ENCODE measurements around the gene PNMA6E.

The PNMA6E gene

DNA sequence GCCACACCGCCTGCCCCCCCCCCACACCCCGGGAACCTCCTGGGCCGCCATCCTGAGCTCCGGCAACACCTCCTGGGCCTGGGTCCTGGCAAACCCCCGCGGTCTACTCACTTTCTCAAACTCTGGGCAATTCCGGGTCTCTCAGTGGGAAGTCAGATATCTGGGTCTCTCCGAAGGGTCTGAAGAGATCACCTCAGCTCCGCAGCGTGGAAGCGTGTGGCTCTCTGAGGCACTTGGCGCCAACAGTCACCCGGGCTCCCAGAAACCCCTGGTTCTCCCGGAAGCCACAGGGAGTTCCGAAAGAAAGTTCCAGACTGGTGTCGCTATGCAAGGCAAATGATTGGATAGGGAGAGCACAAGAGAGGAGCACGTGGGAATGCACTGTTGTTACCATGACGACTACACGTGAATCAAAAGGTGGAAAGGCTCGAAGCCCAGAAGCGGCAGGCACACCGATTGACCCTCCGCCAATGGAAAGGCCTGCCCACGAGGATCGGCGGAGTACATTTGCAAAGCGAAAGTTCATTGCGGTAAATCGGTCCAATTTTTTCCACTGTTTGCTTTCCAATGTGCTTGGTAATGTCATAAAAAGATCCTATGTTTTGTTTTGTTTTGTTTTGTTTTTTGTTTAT lies at the start of gene PNMA6E:
Gene PNMA6E (minus strand): TSS at position 218 of the 632 bp plus-strand sequence. CDS start 2,501 bp downstream, outside the sequence.
- DNase-seq (ENCODE audit: low read depth) = no peak

DNA sequence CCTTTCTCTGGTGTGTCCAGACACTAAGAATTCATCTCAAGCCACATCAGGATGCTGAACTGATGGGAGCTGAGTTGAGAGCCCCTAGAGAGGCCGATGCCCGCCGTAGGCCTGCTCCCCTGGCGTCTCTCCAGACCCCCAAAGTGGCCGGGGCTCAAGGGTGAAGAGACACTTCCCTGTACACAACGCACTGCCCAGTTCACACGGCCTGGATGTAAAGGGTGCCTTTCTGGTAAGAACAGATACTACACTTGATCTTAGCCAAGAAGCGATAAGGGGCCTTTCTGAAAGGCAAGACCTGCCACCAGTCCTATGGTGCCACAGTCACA lies 49.8 kb upstream of the PNMA6E start:
- no peak for DNase-seq (ENCODE audit: low read depth)

DNA sequence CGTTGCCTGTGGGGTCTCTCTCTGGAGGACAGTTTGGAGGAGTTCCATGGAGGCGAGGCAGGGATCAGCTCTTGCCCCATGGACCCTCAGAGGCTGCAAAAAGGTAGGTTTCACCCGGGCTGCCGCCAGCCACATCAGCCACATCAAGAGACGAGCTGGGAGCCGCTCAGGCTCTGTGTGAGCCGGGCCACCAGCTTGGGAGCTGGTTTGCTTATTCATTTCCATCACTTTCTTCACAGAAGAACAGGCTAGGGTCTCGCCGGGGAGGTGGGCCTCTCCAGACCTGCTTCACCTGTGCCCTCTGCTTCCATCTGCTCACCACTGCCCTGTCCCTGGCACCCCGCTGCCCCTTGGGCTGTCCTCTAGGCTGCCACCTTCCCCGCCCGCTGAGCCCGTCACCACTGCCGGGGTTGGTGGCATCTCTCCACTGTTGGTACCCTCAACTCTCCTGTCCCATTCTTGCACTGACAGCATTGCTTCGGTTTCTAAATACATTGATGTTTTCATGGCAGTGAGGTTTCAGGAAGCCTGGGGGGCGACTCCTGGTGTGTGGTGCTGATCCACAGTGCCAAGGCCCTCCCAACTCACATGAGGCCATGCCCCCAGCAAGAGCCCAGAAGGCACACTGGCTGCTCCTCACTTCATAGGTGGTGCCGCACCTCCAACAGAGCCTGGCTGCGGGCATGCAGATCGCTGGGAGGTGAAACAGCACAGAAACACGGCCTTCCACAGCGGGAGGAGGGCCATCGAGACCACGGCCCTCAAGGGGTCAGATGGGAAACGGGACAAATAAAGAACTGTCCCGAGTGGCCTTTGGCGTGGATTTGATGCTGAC lies 49.2 kb upstream of the PNMA6E start:
- no peak for DNase-seq (ENCODE audit: low read depth)

DNA sequence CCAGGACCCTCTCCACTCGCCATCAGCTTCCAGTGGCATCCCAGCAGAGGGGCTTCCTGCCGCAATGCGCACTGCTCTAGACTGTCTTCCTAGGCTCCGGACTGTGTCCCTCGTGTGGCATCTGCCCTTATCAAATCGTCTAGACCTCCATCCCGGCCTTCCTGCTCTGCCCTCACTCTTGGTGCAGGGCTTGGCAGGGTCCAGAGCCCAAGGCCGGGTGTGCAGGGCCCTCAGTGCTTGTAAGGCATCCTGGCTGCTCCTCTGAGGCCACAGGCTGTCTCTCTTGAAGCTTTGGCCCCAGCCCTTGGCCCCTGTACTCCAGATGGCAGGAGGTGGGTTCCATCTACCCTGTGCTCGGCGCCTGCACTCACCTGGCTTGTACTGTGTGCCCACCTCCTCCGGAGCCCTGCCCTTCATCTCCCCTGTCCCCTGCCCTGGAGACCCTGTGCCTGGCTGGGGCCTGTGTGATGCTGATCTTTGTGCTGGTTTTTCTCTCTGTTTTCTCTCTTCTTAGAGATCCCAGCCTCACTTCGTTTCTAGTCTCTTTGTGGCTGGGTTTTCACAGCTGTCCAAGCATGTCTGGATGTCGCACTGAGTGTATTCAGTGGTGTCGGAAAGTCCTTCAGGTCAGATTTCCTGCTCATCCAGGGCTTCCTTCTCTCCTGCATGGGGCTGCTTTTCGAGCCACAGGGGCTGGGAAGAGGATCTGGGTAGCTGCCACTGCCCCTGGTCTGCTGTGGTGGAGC lies 48.4 kb upstream of the PNMA6E start:
- no peak for DNase-seq (ENCODE audit: low read depth)

DNA sequence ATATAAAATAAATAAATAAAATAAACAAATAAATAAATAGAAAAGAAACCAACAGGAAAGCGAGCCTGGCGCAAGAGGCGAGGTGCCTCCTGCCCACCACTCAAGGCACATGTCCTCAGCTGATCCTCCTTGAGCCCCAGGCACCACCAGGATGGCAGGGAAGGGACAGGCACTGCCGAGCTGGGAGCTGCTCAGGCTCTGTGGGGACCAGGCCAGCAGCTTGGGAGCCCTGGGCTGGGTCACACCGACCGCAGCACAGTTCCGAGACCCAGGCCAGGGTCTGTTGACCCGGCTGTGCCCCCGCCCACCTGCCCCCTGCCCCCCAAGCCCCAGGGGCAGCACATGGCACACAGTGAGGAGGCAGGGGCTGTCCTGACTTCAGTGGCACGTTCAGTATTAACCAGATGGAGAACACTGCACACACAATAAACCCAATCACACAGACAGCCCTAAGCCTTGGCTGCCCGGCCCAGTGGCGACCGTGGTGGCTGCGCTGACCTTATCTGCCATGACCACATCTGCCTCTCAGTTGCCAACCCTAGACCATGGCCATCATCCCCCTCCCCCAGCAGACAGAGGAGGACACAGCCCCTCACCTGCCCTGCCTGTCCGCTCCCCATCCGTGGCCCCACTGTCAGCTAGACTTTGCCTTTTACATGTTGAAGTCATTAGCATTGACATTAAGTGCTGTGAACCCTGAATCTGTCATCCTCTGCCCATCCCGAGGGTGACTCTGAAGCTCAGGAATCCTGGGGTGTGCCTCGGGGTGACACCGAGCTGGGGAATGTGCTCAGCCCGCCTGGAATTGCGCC lies 47.6 kb upstream of the PNMA6E start:
- no peak for DNase-seq (ENCODE audit: low read depth)

DNA sequence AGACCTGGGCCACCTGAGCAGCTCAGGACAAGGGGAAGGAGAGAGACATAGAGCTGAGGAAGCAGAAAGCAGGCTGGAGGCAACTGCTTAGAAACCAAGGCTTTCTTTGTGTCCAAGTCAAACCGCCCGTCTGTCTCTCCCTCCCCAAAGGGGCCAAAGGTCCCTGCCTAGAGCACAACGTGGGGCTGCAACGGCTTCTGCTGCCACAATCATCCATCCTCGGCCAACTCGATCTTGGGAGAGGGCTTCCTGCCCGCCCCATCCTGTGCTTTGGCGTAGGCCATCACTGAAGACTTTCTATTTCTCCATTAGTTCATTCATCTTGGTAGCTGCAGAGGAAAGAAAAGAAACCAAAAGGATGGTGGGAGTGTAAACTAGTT lies 46.4 kb upstream of the PNMA6E start:
- DNase-seq (ENCODE audit: low read depth) = no peak

DNA sequence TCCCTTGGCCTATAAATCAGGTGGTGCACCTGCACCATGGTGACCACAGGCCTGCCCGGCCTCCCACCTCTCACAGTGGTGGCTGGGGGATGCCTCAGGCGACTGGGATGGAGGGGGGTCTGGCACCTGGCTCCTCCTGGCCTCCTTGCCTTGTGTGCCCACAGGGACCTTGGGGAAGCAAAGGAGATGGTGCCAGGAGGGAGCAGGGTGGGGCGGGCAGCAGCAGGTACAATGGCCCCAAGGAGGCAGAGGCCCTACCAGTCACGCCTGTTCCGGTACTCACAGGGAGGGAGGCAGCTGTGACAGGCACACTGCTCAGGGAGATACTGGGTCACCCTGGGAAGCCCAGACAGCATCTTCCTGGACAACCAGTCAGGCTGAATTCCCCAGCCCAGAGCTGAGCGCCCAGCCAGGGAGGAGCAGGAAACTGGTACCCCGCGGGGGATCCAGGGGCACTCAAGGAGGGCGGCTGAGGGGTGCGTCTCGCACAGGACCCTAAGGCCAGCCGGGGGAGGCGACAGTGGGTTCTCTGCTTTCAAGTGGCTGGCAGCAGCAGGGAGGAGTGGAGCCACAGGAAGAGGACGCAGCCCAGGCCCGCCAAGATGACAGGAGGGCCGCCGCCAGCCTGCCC lies 45.9 kb upstream of the PNMA6E start:
- no peak for DNase-seq (ENCODE audit: low read depth)

DNA sequence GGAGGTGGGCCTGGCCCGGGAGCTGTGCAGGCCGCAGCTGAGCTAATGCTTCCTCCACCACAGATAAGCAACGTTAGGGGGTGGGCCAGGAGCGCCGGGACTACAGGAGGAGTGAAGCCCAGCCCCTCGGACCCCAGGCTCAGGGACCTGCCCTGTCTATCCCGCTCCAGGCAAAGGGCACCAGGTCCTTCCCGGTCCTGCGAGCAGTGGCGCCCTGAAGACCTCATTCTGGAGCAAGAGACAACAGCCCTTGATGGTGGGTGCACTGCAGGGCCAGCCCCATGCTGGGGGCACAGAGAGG lies 45.4 kb upstream of the PNMA6E start:
- DNase-seq (ENCODE audit: low read depth) = no peak

DNA sequence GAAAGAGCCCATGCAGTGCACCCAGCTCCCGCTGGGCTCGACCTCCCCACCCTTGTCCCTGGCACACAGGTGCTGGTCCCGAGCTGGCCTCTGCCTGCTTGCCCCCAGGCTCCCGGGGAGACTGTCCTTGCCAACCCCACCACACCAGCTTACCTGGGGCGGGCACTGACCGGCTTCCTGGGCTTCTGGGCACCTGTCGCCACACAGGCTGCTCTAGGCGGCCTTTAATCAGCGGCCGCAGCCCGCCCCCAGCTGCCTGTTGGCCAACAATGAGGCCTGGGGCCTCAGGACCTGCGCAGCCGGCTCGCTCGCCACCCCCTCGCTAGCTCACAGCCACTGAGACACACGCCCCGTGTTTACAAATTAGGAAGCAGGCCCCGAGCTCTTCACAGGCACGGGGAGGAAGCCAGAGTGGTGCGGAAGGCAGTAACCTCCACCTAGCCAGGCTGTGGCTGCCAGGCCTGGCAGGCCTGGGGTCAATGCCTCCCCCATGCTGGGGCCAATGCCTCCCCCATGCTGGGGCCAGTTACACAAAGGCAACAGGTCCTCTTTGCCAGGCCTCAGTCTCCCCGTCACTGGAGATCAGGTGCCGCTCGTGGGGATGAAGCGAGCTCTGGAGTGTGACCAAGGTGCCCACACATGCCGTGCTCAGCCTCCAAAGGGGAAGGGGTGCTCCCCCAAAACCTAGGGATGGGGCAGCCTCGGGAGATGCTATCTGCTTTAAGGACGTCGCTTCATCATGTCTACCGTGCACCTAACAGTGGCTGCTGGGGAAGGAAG lies 44.9 kb upstream of the PNMA6E start, which contains the start of gene TREX2:
Gene TREX2 (minus strand): TSS at position 201 of the 780 bp plus-strand sequence. CDS start 626 bp downstream, outside the sequence.
- no peak for DNase-seq (ENCODE audit: low read depth)

DNA sequence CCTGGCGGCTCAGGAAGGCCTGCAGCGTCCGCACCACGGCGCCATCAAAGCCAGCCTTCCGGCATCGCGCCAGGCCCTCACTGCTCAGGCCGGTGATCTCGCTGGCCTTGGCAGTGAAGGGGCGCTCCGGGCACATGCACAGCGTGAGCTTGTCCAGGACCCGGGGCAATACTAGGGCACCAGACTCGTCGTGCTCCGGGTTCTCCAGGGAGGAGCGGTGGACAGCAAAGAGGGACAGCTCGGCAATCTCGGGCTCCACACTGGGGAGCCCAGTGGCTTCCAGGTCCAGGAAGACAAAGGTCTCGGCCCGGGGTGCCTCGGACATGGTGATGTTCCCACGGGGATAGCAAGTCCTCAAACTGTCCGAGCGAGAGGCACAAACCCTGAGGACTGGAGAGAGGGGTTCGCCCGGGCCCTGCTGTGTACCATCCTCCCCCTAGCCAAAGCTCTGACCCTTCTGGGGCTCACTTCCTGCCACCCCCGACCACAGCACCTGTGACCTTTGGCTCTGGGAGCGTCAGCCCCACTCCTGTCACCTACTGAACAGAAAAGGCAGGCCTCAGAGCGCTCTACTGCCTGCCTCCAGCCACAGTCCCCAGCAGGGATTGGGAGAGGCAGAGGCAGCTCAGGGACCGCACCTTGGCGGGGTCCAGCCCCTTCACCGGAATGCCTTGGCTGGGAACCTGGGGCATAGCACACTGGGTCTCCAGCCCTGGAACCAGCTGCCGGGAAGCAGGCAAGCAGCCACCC lies 44.1 kb upstream of the PNMA6E start:
- no peak for DNase-seq (ENCODE audit: low read depth)

DNA sequence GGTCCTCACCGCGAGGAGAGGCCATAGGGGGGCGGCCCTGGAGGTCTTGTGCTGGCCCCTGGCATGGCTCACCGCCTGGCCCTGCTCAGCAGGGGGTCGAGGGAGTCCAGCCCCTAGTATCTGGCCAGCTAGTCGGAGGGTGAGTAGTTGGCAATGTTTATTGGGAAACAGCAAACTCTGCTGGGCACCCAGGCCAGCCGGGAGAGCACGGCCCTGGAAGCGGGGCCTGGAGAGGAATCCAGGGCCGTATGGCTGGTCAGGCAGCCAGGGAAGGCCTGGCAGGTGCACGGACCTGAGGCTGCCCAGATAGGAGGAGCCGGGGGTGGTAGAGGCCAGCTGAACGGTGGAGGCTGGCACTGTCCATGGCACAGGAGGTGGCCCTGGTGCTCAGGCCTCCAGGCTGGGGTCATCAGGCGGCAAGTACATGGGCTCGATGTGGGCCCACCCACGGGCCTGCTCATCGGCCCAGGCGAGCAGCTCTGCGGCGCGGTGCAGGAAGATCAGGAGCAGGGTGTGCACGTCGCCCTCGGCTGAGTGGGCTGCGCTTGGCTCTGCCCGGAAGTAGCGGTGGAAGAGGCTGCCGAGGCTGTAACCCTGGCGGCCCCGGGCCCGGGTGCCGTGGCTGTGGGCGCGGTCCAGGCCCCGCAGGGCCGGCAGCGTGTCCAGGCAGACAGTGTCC lies 43.3 kb upstream of the PNMA6E start:
- DNase-seq (ENCODE audit: low read depth) = no peak

DNA sequence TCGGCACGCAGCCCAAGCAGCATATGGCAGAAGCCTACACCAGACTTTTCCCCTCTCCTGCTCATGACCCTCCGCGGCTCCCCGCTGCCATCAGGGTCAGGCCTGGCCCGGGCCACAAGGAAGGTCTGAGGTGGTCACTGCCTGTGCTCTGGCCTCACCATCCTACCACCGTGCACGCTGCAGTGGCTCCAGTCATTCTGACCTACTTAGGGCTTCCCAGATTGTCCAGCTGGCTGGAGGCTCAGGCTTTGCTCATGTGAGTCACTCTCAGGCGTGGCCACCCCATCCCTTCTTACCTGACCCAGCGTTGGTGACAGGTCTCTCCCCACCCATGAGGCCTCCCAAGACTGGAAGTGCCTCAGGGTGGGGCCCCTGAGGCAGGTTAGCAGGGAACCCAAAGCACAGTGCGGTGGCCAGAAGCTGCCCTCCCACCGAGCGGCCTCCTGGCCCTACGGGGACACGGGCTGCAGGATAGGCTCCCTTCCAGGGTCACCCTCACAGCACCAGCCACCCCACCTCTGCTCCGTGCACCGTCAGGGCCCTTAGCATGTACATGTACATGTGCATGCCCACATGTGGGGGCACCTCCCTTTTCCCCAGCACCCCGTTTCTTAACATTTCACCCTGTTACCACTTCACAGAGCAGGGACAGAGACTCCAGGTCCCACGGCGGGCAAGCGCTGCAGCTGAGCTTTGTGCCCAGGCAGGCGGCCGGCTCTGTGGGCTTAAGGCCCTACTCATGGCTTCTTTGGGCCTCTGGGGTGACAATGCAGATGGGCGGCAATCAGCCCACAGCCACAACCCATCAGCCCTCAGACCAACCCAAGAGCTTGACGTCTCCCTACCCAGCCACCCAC lies 42.6 kb upstream of the PNMA6E start:
- no peak for DNase-seq (ENCODE audit: low read depth)

DNA sequence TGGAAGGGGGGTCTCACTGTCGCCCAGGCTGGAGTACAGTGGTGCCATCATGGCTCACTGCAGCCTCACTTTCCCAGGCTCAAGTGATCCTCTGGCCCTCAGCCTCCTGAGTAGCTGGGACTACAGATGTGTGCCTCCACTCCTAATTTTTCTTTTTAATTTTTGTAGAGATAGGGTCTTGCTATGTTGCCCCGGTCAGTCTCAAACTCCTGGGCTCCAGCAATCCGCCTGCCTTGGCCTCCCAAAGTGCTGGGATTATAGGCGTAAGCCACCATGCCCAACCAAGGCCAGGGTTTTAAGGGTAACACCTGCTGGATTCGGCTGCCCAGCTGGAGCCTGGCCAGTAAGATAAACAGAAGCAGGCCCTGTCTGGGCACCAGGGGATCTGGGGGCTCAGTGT lies 41.3 kb upstream of the PNMA6E start:
- DNase-seq (ENCODE audit: low read depth) = no peak

DNA sequence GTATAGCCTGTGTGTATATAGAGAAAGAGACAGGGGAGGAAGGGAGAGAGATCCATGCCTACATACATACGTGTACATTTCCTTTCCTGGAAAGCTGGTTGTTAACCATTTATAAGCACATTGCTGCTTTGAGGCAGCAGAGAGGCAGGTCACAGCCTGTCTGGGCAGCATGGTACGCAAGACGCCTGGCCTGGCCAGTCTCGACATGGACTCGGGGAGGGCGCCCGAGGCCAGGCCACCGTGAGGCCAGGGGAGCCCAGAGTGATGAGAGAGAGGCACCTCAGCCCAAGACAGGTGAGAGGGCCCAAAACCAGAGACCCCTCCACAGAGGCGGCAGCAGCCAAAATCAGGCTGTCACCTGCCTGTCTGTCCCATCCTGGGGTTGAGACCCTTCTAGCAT lies 40.8 kb upstream of the PNMA6E start:
- DNase-seq (ENCODE audit: low read depth) = no peak

DNA sequence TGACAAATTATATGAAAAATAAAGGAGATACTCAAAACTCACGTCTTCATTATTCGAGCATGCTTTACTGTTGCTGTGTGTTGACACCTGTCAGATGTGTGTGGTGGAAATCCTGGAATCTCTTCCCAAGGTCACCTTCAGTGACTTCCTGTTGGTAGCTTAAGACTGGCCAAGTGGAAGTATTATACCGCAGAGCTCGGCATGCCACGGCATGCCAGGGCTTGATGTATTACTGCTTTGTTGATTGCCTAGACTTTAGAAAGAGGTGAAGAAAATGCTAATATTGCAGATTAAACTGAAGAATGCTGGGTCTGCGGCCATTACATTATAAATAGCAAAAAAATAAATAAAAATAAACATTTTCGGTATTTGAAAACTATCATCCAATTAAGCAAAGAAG lies 40.1 kb upstream of the PNMA6E start:
- no peak for DNase-seq (ENCODE audit: low read depth)

DNA sequence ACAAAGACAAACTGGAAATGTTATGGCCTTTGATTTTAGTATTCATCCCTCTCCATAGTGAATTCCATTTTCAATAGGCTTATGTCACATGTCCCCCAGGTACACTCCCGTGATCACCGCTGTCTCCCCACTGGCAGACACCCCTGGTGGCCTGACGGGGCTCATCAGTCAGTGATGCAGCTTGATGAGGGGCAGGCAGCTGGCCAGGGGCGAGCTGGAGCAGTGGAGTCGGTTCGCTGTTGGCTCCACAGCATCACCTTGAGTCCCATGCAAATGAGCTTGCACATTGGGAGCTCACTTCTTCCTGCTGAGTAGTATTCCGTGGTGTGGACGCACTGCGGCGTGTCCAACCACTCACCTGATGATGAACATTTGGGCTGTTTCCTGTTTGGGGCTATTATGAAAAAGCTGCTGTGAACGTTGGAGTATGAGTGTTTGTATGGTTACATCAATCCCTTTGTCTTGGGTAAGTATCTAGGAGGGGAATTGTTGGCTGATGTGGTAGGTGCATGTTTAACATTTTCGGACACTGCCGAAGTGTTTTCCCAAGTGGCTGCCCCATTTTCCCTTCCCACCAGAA lies 39.5 kb upstream of the PNMA6E start:
- no peak for DNase-seq (ENCODE audit: low read depth)

DNA sequence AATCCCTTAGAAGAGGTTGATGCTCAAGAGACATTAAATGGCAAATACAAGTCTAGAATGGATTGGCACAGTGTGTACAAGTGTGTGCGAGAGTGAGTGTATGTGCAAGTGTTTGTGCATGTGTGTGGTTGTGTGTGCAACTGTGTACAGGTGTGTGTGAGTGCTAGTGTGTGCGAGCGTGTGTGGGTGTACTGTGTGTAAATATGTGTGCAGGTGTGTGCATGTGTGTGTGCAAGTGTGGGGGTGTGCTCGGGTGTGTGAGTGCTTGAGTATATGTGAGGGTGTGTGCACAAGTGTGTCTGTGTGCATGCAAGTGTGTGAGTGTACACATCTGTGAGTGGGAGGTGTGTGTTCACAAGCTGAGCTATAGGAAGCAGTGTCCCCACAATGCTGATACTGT lies 38.8 kb upstream of the PNMA6E start:
- DNase-seq (ENCODE audit: low read depth) = no peak

DNA sequence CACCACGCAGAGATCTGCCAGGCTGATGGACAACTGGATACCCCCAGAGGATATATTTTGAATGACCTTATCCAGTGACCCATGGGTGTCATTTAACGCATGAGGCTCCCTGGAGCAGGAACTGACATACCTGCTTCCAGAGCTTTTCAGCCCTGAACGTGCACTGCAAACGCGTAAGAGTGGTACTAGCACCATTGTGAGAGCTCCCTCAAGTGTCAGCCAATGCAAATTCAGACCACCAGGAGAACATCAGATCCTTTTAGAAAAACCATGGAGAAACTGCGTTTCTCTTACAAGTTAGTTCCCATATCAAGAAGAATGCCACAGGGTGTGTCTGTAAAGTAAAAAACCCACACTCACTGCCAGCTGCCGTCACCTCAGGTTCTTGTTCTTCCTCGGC lies 37.4 kb upstream of the PNMA6E start:
- DNase-seq (ENCODE audit: low read depth) = no peak

Measured in CMK (cell line).